Measurements from ENCODE around the gene TMEM26.
"Not testable (repeated sequence)": the region's sequence is repeated elsewhere in the genome, so short reads cannot be mapped to it uniquely, and the experiment has no call there.

Gene TMEM26

GRCh38 chr10:61400524-61400923 is 52.7 kb downstream of the TMEM26 start:
- in situ Hi-C loops (cut with MboI; ENCODE audit: low sequenced_read_pairs): no loop called here

DNA sequence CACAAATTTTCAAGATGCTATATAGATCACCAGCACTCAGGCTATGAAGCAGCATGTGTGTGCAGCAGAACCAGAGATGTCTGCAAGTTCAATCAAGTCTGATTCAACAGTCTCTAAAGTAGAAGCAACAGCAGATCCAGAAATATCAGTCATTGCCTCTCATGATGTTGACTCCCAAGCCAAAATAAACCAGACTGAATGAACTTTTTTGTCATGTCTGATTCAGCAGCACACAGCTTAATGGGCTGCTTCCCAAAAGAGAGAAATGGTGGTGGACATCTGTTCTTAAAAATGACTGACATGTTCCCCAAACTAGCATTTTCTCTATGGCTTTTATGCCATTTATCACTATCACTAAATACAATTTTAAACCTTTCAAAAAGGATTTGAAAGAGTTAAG is 53.8 kb downstream of the TMEM26 start:
- in situ Hi-C loops (cut with MboI; ENCODE audit: low sequenced_read_pairs): no loop called here

GRCh38 chr10:61398366-61399129 is 54.6 kb downstream of the TMEM26 start:
- in situ Hi-C loops (cut with MboI; ENCODE audit: low sequenced_read_pairs): no loop called here

- in situ Hi-C loops (cut with MboI; ENCODE audit: low sequenced_read_pairs): no loop called here
These were observed 55.8 kb downstream of the TMEM26 start for GRCh38 chr10:61397175-61397986.

DNA sequence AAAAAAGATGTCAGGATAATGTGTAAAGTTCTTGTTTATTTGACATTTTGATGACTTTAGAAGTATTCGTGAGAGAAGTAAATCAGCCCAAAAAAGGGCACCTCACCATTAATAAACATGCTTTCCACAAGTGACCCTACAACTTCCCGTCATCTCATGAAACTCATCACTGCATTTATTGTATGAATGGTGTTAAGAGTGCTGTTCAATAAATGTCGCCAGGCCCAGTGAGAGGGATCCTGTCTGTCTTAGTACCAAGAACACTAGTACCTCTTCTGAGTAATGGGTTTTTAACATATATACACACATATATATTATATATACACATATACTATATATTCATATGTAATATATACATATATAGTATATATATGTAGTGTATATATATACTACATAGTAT is 61.9 kb downstream of the TMEM26 start:
- in situ Hi-C loops (cut with MboI; ENCODE audit: low sequenced_read_pairs): no loop called here

DNA sequence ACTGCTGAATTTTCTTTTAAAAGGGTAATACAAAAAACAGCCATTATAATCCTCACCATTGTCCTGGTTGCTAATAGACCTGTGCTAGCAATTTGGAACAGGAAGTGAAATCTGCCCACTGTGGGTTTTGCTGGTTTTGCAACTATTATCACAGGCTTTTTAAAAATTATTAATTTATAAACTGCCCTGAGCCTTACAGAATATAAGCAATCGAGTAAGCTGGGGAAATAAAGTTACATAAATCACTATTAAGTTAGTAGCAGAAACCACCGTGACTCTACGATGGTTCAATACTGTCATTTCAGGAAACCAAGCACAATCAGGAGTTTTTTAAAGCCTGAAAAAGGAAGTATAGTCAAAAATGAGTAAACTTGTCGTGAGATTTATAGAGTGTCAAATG is 62.3 kb downstream of the TMEM26 start:
- in situ Hi-C loops (cut with MboI; ENCODE audit: low sequenced_read_pairs): no loop called here

- in situ Hi-C loops (cut with MboI; ENCODE audit: low sequenced_read_pairs): no loop called here
These were observed 63.3 kb downstream of the TMEM26 start for GRCh38 chr10:61389887-61390286.

DNA sequence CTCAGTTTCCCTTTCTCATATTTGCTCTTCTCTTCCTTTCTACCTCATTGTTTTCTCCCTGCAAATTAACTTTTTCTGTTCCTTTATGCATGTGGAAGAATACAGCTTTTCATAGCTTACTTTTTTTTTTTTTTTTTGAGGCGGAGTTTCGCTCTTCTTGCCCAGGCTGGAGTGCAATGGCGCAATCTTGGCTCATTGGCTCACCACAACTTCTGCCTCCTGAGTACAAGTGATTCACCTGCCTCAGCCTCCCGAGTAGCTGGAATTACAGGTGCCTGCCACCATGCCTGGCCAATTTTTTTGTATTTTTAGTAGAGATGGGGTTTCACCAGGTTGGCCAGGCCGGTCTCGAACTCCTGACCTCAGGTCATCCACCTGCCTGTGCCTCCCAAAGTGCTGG is 64.2 kb downstream of the TMEM26 start:
- in situ Hi-C loops (cut with MboI; ENCODE audit: low sequenced_read_pairs): not testable (repeated sequence)

GRCh38 chr10:61385231-61386001 is 67.8 kb downstream of the TMEM26 start:
- in situ Hi-C loops (cut with MboI; ENCODE audit: low sequenced_read_pairs): no loop called here

DNA sequence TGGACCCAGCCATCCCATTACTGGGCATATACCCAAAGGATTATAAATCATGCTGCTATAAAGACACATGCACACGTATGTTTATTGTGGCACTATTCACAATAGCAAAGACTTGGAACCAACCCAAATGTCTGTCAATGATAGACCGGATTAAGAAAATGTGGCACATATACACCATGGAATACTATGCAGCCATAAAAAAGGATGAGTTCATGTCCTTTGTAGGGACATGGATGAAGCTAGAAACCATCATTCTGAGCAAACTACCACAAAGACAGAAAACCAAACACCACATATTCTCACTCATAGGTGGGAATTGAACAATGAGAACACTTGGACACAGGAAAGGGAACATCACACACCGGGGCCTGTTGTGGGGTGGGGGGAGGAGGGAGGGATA is 72.0 kb downstream of the TMEM26 start:
- in situ Hi-C loops (cut with MboI; ENCODE audit: low sequenced_read_pairs): not testable (repeated sequence)

- in situ Hi-C loops (cut with MboI; ENCODE audit: low sequenced_read_pairs): no loop called here
These were observed 74.3 kb downstream of the TMEM26 start for GRCh38 chr10:61378865-61379264.

DNA sequence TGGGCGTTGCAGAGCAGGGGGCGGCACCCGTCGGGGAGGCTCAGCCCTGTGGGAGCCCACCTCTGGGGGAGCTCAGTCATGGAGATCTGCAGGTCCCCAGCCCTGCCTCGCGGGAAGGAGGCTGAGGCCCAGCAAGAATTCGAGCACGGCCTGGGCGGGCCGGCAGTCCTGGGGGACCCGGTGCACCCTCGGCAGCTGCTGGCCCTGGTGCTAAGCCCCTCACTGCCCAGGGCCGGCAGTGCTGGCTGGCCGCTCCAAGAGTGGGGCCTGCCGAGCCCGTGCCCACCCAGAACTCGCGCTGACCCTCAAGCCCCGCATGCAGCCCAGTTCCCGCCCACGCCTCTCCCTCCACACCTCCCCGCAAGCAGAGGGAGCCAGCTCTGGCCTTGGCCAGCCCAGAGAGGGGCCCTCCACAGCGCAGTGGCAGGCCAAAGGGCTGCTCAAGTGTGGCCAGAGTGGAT is 76.2 kb downstream of the TMEM26 start:
- in situ Hi-C loops (cut with MboI; ENCODE audit: low sequenced_read_pairs): no loop called here

DNA sequence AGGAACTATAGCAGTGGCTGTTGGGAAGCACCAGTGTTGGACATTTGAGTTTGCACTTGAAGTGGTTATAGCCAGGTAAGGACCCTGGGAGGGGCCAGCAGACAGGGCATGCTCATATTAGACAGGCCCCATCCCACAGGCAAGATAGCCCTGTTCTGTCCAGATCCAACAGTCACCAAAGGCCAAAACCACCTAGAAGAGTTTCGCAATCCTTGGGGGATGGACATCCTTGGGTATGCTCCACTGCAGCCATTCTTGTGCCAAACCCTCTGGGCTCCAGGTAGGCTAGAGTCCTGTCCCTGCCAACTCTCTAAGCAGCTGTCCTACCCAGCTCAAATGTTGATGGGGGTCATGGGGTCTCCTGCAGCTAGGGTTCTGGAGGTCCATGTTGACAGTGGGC is 76.8 kb downstream of the TMEM26 start:
- in situ Hi-C loops (cut with MboI; ENCODE audit: low sequenced_read_pairs): no loop called here

DNA sequence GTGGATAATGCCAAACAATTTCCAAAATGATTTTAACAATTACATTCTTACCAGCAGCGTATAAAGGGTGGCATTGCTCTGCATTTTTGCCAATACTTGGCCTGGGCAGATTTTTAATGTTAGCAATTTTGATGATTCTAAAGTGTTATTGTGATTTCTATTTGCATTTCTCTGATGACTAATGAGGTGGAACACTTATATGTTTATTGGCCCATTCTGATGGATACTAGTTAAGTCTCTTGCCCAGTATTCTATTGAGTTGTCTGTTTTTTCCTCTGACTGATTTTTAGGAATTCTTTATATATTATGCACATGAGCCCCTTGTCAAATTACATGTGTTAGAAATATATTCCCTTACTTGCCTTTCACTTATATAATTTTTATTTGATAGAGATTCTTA is 86.8 kb downstream of the TMEM26 start:
- in situ Hi-C loops (cut with MboI; ENCODE audit: low sequenced_read_pairs): no loop called here

DNA sequence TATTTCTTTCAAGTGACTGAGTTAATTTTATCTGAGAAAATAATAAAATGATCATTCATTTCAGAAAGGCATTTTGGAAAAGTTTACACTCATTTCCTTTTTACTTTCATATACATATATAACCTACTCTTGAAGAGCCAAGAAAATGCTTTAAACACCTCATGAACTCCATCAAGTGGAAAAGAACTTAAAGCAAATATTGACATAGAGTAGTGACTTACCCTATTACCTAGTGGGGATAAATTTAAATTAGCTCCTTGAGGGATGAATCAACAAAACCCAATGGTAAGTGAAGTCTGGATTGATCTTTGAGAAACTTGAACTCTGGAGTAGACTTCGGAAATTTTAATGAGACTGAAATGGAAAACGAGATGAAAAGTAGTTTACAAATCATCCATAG is 88.6 kb downstream of the TMEM26 start:
- in situ Hi-C loops (cut with MboI; ENCODE audit: low sequenced_read_pairs): no loop called here

DNA sequence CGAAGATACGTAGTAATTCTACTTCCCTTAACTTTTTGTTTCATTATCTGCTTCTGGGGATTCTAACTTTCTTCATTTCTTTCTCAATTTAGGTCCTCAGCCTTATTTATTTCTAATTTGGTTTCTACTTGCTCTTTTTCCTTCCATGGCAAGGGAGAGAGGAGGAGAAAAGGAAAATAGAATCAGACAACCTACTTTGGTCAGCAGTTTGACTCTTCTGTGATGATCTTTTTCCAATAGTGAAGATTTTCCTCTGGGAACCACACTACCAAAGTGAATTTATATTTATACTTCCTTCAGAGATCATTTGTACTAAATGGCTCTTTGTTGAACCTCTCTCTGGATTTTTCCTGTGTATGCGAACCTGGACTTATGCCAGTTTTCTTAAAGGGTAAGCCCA is 90.2 kb downstream of the TMEM26 start:
- in situ Hi-C loops (cut with MboI; ENCODE audit: low sequenced_read_pairs): no loop called here

- in situ Hi-C loops (cut with MboI; ENCODE audit: low sequenced_read_pairs): no loop called here
These were observed 93.7 kb downstream of the TMEM26 start for GRCh38 chr10:61359452-61359851.

DNA sequence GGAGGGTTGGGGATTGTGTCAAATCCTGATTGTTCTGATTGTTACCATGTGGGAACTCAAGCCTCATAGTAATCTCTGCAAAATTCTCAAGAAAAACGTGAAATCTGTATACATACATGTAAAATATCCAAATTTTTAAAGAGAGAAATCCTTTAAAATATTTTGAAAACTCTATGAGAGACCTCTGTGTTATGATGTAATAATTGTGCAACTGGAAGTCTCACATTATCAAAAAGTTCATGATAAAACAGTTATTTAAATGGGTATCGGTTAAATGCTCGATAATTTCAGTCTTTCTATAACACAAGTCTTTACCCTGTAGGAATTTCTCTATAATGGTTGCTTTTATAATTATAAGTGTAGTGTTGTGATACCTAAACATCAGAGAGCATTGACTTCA is 95.5 kb downstream of the TMEM26 start:
- in situ Hi-C loops (cut with MboI; ENCODE audit: low sequenced_read_pairs): no loop called here

All from HL-60/S4 (cell line).